GM21737 (cell line): ENCODE measurements around the gene STIMATE.

Experiments used
- ATAC-seq: cut with Tn5 transposase; IDR thresholded peaks from one replicate; pipeline ENCODE4 v1.9.1; 2021; ENCODE audit warnings: mild to moderate bottlenecking, moderate library complexity; ENCODE audit not compliant: unreplicated experiment

STIMATE gene

DNA sequence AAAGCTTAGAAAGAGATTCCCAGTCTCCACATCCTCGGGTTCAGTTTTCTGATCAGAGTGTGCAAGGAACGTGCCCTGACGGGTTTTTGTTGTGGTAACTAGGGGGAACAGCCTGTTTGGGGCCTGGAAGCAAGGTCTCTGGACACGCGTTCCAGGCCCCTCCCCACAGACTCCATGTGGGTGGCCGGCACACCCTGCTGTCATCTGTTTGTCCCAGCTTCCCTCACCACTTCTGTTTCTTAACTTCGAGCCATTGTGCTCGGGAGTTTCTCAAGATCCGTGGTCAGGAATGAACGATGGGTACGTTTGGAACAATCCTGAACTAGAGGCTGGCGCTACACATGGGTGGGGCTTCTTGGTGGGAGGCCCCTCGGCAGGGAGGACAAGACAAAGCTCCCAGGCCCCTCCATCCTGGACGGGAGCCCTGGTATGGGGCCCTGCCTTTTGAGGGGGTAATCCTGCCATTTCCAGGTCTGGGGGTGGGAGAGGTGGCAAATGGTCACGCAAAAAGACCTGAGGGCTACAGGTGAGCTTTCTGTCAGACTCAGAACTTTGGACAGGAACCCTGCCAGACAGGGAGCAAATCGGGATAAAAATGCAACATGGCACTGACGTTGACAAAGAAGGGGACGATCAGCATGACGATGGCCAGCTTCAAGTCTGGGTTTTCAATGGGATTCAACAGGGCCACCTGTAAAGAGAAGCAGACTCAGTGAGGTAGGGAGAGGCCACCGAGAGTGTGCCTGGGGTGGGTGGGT lies 54.1 kb downstream of the STIMATE start:
- no peak for ATAC-seq

- ATAC-seq = no peak
These were observed 54.9 kb downstream of the STIMATE start for GRCh38 chr3:52842424-52842823.

GRCh38 chr3:52841981-52842340 lies 55.4 kb downstream of the STIMATE start:
- ATAC-seq = no peak

DNA sequence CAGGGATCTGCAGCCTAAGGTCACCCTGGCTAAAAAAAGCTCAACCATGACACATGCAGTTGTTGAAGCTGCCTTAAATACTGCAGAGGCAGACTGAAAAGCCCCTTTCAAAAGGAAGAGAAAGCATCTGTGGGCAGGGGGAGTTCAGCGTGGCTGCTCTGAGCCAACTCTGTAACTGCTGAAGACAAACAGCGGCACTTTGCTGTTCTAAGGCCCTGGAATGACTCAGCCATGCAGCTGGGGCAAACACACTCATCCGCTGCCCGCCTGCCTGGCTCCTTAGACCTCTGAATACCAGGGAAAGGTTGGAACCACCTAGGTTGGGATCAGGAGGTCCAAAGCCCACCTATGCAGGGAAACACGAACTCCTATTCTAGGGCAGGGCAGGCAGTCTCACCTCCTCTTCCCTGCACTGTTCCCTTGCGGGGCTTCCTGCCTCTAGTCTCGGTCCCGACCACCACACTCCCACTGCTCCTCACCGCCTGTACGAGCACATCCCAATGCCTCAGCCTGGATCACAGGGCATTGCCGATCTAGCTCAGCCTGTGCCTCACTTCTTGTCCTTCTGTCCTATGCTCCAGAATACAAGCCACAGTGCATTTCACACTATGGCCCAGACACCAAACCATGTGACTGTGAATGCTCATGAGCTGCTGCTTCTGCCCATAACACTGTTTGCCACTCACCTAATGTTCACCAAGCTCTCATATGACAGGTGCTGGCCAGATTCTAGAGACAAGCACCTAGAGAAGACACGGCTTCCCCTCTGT lies 56.0 kb downstream of the STIMATE start:
- no peak for ATAC-seq

- no peak for ATAC-seq
These were observed 57.3 kb downstream of the STIMATE start for GRCh38 chr3:52839892-52840545.

DNA sequence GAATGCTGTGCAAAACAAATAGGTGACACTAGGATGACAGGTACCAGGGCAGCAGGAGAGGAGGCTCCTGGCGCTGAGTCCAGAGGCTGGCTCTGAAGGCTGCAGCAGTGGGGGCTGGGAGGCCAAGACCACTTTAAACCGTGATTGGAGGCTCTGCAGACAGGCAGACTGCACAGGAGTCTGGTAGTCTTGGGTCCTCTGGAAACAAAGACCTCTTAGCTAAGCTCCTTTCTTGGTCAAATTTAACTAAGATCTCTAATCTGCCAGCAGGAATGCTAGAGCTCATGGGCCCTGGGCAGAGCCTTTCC lies 58.1 kb downstream of the STIMATE start:
- ATAC-seq = no peak

DNA sequence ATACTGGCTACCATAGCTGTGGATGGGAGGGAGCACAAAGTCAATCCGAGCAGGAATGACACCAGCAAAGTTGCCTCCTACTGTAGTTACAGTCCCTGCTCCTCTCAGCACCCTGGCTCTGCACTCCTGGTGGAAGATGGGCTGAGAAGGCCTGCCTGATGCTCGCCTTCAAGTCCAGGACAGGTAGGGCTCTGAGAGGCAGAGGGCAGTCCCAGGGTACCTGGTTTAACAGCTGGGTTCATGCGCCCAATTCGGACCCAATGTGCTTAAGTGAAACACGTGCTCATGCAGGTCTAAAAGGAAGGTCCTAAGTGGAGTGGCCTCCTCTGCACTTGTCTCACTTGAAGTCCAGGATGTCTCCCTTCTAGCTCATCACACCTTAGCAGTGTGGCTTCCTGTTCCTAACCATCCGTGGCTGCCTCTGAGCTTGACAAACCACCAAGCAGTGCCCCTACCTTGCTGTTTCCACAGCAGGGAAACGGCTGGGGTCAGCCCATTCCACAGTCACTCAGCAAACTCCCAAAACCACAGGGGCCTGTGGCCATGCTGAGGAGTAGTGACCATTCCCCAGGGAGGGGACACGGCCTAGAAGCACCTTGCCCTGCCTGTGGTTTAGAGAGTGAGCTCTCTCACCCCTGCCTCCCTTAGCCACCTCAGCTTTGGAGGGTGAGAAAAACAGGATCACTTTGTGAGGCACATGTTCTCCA lies 58.6 kb downstream of the STIMATE start:
- ATAC-seq = no peak

GRCh38 chr3:52836986-52837385 lies 60.4 kb downstream of the STIMATE start:
- no peak for ATAC-seq

- no peak for ATAC-seq
These were observed 60.9 kb downstream of the STIMATE start for GRCh38 chr3:52836471-52836845.

GRCh38 chr3:52835766-52836470 lies 61.4 kb downstream of the STIMATE start:
- no peak for ATAC-seq

DNA sequence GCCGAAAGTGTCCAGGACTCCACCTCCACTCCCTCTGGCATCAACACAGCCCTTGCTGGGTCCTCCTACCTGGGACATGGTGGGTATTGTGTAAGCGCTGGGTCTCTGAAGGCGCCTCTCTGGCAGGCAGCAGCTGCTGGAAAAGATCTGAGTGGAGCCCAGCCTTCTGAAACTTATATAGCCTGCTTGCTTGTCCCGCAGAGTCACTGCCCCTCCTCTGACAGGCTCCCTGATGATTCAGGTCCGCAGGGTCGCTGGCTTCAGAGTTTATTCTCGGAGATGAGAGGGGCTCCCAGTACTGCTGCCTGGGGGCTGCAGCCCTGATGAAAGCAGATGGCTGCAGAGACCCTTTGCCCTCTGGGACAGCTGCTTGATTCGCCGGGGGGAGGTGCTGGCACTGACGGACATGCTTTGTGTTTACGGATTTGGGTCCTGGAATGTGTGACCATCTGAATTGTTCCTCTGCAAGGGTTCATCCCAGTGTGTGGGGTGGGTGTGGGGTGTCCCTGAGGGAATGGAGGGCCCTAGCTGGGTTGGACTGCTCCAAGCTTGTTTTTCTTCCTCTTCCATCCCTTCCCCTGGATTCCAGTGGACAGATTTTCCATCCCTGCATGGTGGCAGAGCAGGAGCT lies 62.4 kb downstream of the STIMATE start, which contains the start of gene MUSTN1:
Gene MUSTN1, minus strand, starts transcription at position 149 of the 631 bp plus-strand sequence. Its CDS starts 71 bp downstream, at position 78.
- no peak for ATAC-seq

- no peak for ATAC-seq
These were observed 64.1 kb downstream of the STIMATE start for GRCh38 chr3:52833202-52833601.

- ATAC-seq = no peak
These were observed 65.6 kb downstream of the STIMATE start for GRCh38 chr3:52831500-52832301.

- ATAC-seq = no peak
These were observed 66.7 kb downstream of the STIMATE start, which contains the start of gene ITIH4 for GRCh38 chr3:52830535-52831258. Gene ITIH4 (minus strand): TSS chr3:52830672. CDS start chr3:52830642, 30 bp downstream.

DNA sequence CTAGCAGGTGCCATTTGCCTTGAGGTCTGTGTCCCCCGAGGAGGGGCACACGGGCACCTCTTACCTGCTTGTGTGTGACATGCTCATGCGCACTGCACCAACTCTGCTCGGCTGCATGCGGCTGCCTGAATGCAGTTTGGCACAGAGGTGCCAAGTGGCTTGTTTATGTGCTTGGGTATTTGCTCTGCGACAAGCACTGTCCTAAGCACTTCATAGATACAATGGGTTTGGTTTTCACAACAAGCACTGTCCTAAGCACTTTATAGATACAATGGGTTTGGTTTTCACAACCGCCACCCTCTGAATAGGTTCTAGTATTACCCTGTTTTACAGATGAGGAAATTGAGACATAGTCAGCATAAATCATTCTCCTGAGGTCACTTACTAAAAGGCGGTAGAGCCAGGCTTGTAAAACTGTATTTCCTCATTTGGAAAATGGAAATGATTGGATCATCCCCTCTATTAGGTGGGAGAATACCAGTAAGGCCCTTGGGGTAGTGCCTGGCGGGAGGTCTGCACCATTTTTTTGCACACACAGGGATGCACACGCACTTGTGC lies 67.4 kb downstream of the STIMATE start:
- no peak for ATAC-seq

DNA sequence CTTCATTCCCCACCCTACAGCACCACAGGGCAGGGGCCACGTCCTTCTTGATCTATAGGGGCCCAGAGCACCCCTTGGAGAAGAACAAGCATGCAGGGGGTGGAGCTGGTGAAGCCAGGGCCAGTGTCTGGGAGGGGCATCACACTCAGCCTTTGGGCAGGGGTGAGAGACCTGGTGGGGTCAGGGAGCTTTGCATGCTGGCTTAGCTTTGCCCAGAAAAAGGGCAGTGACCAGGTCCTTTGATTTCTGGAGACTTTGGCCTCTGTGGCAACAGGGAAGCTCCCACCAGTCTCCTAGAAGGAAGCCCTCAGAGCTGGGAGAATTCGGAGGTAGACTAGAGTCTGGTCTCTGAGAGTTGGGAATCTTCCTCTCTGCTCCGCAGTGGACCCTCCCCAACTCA lies 67.9 kb downstream of the STIMATE start:
- no peak for ATAC-seq

DNA sequence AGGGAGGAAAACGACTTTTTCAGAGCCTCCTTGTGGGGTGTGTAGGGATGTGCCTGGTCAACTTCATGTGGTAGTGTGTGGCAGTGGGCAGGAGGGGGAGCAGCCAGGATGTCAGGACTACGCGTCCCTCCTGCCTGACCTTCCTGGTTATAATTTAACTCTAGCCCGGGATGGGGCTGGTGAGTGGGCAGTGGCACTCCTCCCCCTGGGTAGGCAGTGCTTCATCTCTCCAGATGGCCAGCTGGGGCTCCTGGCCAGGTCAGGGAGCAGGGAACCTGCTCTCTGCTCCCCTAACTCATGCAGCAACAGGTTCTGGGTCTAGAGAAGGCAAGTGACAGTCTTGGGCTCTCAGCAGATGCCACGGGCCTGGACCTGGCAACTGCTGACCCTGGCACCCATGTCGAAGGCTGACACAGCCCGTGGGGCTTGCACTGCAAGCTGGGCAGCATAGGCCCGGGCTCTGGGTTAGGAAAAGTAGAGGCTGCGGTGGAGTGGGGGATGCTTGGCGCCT lies 69.4 kb downstream of the STIMATE start:
- ATAC-seq = no peak

DNA sequence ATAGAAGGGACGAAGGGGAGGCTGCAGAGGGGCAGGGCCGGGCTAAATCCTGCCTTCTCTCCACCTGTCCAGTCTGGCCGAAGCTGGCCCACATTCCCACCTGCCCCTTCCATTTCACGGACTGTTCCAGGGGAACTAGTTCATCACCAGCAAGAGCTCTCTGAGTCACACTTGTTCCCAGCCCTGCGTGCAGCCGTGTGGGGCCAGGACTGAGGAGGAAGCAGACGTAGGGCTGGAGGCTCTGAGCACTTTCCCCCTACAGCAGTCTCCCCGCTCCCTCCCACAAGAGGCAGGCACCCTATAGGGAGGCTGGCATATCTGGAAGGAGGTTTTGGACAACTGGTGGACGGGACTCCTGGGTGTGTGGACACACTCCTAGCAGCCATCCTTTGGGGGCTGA lies 69.9 kb downstream of the STIMATE start:
- no peak for ATAC-seq
